ENCODE data around the gene MTM1.

DNA sequence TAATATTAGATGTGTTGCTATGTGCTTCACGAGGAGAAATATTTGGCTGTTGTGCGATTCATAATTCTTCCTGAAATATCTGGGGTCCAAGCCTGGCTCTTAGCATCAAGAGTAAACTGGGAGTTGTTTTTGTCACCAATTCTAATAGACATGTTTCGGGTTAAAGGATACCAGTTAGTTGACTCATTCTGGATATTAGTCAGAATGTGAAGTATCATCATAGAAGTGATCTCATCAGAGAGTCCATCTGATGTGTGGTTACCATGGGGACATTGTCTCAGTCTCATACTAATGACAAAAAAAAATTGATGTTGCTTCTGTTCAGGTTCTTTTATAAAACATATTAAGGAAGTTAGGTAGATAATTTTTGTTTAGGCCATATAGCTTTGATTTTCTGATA, 67.5 kb downstream of the MTM1 start:
- TF ChIP-seq, protein P1, sequence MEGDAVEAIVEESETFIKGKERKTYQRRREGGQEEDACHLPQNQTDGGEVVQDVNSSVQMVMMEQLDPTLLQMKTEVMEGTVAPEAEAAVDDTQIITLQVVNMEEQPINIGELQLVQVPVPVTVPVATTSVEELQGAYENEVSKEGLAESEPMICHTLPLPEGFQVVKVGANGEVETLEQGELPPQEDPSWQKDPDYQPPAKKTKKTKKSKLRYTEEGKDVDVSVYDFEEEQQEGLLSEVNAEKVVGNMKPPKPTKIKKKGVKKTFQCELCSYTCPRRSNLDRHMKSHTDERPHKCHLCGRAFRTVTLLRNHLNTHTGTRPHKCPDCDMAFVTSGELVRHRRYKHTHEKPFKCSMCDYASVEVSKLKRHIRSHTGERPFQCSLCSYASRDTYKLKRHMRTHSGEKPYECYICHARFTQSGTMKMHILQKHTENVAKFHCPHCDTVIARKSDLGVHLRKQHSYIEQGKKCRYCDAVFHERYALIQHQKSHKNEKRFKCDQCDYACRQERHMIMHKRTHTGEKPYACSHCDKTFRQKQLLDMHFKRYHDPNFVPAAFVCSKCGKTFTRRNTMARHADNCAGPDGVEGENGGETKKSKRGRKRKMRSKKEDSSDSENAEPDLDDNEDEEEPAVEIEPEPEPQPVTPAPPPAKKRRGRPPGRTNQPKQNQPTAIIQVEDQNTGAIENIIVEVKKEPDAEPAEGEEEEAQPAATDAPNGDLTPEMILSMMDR (IDR thresholded peaks at IDR 0.05): no peak
- no peak for TF ChIP-seq POLR2A (IDR thresholded peaks at IDR 0.05)

Measured in uterus (tissue), 2 donors.